NCI-H146 (cell line): ENCODE data around the gene LTF.

Source experiments
- DNase-seq: peaks from one replicate; lab custom pipeline; 2025; lab: John Stamatoyannopoulos, UW

Gene LTF

DNA sequence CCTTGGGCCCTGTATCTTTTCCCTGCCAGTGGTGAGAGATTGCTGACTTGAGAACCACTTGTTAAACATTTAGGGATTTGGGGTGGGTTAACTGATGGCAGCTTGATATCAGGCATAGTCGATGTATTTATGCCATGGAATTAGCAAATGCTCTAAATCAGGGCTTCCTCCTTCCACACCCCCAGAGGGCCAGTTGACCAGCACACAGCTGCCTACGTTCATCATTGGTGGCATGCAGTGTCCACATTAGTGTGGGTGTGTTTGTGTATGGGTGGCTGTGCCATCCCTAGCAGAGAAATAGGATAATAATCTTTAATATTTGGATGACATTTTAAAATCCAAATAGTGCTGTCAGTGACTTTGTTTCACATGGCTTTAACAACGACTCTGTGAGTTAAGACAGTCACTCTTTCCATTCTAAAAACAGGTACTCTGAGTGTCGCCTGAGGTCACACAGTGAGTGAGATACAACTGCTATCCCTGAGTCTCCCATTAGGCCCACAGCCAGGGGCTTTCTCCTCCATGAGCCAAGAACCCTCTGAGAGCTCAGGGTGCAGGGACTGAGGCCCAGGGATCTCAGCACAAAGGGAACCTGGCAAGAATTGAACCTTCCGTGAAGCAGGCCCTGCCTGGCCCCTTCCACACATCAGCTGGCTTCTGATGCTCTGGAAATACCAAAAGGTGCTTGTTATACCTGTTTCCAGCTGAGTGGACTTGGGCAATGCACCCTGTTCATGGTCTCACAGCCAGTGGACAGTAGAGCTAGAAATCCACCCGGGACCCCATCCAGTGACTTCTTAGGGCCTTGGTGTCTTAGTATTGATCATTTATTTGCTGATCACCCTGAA is 4.3 kb upstream of the LTF start:
- no peak for DNase-seq

DNA sequence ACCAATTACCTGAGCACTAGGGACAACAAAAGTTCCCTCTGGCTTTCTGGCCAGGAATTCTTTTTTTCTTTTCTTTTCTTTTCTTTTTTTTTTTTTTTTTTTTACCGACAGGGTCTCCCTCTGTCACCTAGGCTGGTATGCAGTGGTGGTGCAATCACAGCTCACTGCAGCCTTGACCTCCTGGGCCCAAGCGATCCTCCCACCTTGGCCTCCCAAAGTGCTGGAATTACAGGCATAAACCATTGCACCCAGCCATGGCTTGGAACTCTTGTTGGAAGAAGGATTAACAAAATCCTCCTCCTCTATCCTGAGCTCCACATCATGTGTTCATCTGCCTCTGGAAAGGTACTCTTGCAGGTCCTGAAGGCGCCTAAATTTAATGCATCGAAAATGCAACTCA is 2.9 kb upstream of the LTF start:
- DNase-seq = no peak

DNA sequence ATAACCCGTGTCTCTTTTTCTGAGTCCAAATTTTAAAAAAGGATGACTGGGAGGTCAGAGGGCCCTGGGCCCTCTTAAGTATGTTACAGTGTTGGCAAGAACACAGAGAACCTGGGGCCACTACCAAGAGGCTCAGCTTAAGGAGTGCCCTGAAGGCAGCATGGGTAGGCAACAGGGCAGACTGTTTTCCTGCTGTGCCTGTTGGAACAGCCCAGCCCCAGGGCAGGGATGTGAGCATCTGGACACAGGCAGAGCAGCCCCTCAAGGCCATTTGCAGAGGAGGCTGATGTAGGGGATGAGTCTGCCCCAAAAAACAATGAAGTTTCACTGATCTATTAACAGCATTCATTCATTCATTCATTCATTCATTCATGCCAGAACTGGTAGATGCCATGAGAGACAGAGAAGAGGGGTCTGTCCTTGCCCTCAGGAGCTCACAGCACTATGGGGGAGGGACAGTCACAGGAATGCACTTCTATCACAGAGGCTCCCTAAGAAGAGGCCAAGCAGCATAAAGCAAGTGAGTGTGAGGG is 2.2 kb upstream of the LTF start:
- no peak for DNase-seq

DNA sequence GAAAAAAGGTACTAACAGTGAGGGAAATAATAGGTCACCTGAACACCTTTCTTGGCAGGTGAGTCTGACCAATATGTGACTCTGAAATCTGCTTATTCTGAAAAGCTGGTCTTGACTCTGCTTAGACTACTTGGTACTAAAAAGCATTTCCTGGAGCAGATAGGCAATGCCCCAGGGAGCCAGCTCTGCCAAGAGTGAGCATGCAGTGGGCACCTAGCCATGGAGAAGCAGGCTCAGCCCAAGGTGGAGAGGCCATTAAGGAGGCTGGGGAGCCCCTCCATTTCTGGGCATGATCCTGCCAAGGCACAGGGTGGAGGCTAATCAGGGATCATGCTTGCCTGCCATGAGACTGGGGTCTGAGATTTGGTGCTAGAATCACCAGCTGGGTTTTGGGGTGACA is 1.6 kb upstream of the LTF start:
- DNase-seq = no peak

DNA sequence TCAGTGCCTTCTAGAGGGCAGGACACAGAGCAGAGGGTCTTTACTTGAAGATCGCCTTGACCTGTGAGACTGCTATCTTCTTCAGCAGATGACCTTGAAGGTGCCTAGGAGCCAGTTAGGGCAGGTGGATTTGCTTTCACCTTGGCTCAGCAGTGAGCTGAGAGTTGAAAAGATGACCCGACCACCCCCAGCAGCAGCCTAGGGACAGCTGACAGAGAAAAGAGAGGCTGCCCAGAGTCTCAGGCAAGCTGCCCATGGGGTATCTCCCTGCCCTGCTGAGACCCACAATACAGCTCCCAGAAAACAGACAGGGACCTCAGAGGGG is 453 bp upstream of the LTF start:
- DNase-seq = no peak

DNA sequence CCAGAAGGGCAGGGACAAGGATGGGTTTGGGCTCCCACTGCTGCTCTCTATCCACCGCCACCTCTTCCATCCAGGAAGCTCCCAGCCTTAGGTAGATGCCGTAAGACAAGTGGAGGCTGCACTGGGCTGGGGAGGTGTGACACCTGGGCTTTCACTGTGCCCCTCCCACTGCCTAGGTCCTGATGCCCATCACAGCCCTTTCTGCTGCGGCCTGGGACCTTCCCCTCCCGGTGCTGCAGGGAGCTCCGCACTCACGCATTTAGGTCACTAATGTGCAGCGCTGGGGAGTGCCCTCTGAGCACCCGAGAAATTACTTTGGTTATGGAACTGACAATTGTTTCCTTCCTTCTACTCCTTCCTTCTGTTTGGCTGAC is 850 bp downstream of the LTF start:
- no peak for DNase-seq

DNA sequence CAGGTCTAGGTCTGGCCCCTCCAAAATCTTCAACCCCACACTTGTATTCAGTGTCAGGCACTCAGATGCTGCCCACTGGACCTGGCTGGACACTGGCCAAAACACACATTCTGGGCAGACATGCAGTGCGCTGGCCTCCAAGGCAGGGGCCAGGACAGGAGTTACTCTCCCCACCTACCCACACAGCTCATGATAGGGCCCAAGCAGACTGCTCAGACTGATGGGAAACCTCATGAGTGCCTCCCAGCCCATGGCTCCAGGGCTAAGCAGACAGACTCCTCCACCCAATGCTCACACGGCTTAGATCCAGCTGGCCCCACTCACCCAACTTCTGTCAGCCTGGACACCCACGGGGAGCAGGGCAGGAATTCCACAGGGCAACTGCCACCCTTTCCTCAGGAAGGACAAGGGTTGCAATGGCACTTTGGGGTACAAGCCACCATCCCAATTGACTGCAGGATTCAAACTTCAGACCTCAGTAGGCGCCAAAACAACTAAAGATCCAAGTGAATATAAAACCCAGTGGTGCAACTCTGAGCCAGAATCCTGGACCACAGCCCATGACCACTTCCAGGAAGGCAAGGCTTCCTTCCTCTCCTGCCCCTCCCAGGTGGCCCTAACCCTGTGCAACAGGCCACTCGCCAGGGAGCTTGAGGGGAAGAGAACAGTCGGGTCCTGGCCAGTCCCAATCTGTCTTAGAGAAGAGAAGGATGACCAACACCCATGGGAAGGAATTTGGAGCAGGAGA is 1.4 kb downstream of the LTF start:
- no peak for DNase-seq

DNA sequence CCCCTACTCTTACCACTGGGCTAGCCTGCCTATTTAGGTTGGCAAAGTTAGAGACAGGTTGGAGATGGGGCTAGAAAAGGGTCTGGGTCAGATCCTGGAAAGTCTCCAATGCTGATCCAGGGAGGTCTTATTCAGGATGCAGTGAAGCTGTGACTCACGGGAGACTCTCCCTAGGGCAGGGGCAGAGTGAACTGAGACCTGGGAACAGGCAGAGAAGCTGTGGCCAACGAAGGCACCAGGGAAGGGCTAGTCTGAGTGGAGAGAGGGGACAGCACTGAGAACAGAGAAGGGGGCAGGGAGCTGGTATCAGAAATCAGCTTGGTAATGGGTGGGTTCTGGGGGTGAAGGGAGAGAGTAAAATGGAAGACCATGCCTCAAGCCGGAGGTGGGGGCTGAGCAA is 2.2 kb downstream of the LTF start:
- no peak for DNase-seq

DNA sequence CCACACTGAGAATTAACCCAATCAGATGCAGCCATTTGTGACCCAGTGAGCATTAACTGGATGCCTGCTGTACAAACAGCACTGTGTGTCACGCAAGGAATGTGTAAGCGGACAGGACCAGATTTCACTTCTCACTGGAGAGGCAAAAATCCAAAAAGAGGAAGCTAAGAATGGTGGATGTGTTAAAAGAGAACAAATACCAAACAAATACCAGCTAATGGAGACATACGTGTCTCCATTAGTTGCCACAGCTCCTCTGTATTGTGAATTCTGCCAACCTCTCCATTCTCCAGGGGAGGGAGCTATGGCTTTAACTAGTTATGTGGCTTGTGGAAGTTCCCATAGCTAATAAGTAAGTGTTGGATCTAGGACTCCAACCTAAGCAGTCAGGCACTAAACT is 2.6 kb downstream of the LTF start:
- DNase-seq = no peak

DNA sequence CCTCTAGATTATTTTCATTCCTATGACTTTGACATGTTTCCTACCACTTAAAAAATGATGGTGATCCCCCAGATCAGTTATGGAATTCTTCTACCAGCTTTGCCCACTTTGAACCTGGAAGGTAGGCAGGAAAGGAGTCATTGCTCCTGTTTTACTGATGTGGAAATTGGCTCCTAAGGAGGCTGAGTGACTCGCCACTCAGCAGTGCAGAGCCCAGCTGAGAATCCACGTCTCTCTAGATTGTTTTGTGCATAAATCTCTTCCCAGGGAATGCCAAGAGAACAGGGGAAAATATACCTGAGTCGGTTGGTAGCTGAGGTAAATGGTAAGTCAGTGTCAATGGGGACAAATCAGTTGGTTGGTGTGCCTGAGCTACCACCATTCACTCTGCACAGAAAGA is 4.7 kb downstream of the LTF start:
- no peak for DNase-seq

DNA sequence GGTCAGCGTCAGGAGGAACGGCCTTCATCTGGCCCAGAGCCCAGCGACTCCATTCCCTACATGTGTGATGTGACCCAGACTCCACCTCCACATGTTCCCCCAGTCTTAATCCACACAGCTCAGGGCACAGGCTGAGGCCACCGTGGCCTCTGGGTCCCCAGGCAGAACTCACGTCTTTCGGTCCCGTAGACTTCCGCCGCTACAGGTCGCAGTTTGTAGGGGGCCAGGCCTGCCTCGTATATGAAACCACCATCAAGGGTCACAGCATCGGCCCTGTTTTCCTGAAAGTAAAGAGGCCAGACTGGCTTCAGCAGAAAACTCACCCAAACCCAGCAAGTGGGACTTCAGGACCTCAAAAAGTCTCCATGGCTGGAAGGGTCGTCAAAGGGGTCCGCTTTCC is 8.6 kb downstream of the LTF start:
- DNase-seq = no peak

DNA sequence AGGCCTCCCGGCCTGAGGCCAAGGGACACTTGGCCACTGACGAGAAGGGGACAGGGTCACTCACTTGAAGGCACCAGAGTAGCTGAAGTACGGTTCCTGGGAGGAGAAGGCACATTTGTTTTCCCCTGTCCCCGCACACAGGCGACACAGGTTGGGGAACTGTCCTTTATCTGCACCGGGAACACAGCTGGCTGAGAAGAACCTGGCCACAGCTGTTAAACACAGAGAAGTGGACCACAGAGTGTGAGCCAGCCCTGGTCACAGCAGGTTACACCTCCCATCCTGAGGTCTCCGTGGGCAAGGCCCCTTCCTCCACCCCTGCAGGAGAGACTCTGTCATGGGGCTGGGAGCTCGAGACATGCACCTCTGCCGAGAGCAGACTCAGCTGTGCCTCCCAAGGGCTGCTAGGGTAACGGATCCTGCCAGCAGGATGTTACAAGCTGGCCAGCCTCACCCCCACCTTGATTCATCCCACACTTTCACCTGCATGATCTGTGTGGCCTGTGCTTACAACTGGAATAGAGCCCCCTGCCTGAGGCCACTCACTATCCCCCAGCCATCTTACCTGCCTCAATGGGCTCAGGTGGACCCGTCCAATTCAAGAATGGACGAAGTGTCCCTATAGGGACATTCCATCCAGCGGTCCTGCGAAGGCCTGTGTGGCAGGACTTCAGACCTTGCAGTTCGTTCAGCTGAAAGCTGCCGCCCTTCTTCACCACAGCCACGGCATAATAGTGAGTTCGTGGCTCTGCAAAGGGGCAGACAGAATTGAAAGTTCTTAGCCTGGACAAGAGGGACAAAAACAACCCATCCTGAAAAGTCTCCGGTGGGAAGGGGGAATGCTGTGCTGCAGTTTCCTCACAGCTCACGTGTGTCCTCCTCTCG is 9.2 kb downstream of the LTF start:
- no peak for DNase-seq

DNA sequence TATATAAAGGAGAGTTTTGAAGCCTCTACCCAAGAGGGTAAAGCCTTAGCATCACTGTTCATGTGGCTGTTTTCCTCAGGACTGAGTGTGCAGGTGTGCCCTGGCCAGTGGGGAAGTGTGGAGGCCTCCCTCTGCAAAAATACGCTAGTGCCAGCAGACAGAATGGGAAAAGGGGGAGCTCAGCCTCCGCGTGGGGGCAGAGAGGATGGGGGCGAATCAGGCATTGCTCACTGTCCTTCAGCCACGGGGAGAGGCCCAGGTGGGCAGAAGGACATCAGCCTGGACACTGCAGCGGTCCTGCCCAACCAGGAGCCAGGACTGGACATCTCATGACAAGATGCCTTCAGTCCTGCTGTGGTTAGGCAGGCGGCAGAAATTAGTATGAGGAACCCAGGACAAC is 10.1 kb downstream of the LTF start:
- DNase-seq = no peak

DNA sequence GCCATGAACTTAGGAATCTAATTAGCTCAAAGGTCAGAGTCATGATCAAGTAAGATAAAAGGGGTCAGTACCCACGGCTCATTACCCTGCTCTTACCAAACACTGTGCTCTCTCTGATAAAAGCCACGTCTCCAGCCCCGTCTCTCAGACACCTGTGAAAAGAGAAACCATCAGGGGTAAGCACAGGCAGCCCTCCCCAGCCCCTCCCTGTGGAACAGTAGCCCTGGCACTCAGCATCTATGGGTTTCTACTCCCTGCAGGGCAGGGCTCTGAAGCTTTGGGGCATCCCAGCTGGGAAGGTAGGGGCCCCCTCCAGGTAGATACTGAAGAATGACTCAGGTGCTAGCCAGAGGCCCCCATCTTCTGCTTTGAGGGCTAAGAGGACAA is 10.5 kb downstream of the LTF start:
- no peak for DNase-seq

DNA sequence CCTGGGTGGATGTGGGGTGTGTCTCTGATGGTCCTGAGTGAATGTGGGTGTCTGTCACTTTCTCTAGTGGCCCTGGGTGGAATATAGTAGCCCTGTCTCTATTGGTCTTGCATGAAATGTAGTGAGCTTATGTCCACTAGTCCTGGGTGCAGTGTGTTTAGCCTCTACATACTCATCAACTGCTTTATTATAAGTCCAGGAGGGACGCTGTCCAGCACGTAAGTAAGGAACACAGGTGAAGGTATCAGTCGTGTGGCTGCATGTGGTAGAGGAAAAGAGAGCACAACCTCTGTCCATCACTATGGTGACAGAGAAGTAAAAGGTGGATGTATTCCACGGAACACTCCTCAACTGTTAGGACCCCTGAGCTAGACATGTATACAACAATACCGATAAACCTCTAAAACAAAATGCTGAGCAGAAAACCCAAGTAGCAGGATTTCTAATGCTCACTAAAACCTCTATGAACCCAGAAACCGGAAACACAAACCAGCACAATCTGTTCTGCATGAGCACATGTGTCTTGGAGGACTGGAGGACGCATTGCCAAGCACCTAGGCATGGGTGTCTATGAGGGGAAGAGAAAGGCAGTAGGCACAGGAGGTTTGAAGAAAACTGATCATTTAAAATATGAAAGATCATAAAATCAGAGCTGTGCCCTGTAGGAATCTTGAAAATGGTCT is 11.0 kb downstream of the LTF start:
- no peak for DNase-seq

DNA sequence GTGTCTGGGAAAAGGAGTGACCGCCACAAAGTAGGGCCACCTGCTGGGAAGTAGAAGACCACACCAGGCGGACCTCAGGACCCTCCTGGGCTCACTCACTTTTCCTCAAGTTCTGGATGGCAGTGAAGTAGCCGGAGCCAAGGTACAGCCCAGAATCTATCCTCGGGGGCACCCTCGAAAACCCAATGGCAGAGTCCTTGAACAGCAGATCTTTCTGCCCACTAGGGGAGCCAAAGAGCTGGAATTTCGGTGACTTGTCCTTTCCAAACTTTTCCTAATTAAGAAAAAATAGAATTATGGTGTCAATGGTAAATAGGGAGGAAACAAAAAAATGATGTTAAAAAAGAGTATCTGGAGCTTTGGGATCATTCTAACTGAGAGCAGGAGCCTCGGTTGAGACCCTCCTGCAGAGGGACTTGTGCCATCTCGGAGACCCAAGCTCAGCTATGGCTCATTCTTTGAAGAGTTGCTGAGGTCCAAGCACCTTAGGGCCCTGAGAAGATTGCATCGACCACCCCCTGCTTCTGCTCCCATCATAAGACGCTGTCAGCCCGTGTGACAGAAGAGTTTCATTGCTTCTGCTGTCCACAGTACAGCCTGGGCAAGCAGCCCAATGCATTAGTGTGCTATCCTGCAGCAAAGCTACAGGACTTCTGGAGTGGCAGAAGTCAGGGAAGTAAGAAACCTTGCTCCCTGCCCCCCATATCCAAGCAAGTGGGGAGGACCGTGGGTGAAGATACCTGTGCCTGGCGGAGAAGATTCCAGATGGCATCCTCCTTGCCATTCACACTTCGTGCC is 14.8 kb downstream of the LTF start:
- DNase-seq = no peak

DNA sequence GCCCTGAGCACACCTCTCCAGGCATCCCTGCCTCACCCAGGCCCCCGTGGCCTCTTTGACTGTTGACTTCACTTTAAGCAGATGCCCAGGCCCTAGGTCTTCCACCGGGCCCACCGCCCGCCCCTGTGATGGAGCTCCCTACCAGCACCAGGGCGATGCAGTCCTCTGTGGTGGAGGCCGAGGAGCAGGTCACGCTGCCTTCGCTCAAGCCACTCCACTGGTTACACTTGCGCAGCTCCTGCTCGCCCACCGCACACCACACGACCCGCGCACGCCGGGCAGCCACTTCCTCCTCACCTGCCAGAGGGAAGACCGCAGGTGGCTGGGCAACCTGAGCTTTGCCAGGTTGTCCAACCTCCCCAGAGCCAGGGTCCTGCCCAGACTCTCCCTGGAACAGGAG is 16.0 kb downstream of the LTF start:
- DNase-seq = no peak

DNA sequence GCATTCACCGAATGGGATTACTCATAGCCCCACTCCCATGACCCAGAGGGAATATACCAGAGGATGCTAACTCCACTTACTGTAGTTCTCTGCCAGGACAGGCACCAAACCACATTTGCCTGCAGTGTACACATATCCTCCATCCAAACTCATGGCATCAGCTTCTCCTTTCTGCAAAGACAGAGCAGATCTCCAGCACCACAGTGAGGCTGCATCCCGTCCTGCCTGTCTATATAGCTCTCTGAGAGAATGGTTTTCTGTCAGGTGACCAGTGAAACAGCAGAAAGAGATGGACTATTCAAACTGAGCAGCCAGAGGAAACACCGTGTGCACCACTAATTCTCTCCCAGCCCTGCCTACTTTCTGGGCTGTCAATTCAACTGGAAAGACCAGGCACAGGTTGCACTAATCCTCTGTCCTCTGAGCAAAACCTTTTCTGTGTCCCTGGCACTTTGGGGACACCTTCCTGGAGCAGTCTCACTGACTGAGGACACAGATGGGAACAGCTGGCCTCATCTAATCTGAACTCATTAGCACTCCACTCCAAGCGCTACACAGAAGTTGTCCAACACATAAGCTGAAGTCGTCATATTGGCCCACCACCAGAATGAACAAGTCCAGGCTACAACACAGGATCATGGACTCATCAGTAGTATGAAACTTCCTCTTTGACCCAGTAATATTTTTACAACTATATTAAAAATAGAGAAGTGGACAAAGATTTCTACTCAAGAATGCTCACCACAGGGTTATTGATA is 17.3 kb downstream of the LTF start:
- no peak for DNase-seq

DNA sequence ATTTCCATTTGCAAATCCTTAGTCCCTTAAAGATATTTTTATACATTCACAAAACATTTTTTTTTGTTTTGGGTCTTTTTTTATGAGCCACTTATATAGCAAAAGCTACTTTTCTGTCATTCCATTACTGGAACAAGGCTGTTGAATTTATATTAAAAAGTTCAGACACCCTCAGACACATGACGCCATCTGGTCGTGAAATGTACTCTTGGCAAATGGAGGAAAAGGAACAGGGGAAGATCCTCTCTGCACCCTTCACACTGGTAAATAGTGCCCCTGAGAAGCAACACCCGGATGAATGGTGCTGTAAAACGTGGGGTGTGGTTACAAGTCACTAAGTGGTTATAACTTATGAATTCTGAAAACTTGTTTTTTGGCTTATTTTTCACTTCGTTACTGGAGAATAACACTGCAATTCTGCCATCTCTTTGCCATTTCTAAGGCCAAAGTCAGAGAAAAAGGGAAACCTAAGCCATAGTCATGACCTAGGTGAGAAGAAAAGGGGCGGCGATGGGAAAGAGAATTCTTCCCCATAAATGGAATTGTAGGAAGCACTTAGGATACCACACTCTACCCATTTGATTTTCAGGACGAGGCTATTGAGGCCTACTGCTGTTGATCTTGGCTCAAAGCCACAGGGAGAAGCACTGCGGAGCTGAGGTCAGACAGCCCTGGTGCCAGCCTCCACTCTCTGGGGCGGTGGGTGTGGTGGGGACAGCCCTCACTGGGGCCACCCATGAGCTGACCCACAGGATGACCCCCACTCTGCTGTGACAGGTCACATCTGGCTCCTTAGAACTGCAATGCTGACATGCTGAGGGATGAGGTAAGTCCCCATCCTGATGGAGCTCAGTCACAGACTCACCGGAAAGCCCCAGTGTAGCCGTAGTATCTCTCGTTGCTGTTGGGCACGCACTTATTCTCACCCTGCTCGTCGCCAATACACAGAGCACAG is 21.9 kb downstream of the LTF start:
- no peak for DNase-seq
